GM20000 (cell line): ENCODE measurements around the gene UBQLN4.

ENCODE experiments used
- DNase-seq: peaks from one replicate; pipeline ENCODE4 v3.0.0; 2012; ENCODE audit warnings: low spot score
- TF ChIP-seq, protein P1 (sequence below): IDR thresholded peaks from 2 replicates; pipeline ENCODE4 v1.5.1; 2012; ENCODE audit warnings: mild to moderate bottlenecking, control low read depth; ENCODE audit errors: extremely low read depth, missing control alignments

Gene UBQLN4

DNA sequence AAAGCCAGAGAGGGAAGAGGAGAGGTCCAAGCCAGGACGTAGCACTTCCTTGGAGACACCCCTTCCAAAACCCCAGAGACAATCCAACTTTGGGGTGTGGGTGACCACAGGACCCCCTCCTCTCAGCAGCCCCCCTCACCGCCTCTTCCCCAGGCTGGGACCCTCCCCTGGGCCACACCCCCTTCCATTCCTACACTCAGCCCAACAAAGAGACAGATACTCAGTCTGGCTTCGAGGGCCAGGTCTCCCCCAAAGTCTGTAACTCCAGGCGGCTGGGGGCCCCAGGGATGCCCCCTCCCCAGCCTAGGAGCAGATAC lies 27.2 kb upstream of the UBQLN4 start:
- TF ChIP-seq, protein P1, sequence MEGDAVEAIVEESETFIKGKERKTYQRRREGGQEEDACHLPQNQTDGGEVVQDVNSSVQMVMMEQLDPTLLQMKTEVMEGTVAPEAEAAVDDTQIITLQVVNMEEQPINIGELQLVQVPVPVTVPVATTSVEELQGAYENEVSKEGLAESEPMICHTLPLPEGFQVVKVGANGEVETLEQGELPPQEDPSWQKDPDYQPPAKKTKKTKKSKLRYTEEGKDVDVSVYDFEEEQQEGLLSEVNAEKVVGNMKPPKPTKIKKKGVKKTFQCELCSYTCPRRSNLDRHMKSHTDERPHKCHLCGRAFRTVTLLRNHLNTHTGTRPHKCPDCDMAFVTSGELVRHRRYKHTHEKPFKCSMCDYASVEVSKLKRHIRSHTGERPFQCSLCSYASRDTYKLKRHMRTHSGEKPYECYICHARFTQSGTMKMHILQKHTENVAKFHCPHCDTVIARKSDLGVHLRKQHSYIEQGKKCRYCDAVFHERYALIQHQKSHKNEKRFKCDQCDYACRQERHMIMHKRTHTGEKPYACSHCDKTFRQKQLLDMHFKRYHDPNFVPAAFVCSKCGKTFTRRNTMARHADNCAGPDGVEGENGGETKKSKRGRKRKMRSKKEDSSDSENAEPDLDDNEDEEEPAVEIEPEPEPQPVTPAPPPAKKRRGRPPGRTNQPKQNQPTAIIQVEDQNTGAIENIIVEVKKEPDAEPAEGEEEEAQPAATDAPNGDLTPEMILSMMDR: no peak
- DNase-seq: no peak

DNA sequence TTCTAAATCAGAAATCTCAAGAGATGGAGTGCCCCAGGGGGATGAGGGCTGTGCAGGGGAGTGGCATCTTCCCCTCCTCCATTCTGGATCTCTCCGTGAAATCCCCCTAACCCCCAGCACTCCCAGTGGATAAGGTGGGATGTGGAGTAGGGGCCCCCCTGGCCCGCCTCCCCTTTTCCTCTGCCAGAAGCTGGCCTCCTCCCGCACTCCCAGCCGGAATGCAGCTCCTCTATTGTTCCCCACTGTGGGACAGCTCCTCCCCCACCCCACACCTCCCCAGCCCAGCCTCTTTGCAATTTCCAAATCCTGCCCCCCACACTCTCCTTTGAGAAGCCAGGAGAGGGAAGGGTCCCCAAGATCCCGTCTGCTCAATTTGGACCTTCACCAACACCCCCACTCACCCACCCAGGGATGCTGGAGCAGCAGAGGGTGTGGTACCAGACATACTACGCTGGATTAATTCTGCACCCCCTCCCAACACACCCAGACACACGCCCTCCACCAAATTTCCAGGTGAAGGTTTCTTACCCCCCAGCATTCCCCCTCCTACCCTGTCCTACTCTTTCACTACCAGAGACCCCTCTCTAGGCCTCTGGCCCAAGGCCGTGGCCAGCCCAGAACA lies 26.8 kb upstream of the UBQLN4 start:
- TF ChIP-seq, protein P1: no peak

DNA sequence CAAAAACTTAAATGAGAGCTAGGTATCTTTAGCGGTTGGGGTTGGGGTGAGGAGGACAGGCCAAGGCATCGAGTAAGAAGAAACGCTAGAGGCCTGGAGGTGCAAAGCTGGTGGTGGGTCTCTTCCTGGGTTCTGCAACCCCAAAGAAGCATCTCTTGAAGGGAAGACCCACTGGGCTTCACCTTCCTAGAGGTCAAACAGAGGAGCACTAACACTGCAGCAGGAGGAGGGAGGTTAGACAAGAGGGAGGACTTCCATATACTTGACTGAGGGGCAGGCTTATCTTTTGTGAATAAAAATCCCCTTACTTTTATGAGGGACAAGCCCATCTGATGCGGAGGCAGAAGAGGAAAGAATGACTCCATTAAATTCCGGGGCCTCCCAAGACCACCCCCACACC lies 26.2 kb upstream of the UBQLN4 start:
- DNase-seq: no peak
- TF ChIP-seq, protein P1: no peak

More for the DNA sequence above, 26.8 kb upstream of the UBQLN4 start:
- DNase-seq: no peak

DNA sequence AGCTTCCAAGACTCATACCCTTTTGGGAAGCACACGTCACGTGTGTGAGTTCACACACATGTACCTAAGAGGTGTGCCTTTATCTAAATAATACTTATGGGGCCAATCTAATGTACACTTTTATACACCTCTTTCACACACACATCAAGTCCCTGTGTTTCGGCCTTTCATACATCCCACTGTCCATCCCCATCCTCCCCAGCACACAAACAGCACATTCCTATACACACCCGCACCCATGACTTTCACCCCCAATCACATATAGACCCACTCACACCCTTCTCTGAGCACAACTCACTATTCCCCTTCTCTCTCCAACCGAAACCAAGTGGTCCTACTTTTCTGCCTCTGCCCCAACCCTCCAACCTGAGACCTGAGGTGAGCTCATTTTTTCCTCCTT lies 25.1 kb upstream of the UBQLN4 start:
- DNase-seq: no peak
- TF ChIP-seq, protein P1: no peak

DNA sequence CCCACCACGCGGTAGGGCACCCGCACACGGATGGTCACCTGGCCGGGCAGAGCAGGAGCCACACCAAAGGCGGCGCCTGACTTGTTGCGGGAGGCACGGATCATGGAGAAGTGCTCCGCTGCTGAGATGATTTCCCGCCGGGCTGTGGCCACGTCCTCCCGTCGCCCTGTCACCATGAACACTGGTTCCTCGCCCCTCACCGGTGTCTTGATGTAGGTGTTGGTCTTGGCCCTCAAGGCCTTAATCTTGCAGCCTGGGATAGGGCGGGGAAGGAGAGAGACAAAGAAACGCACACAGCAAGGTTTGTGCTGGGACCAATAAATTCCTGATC lies 23.8 kb upstream of the UBQLN4 start:
- TF ChIP-seq, protein P1: no peak
- no peak for DNase-seq

DNA sequence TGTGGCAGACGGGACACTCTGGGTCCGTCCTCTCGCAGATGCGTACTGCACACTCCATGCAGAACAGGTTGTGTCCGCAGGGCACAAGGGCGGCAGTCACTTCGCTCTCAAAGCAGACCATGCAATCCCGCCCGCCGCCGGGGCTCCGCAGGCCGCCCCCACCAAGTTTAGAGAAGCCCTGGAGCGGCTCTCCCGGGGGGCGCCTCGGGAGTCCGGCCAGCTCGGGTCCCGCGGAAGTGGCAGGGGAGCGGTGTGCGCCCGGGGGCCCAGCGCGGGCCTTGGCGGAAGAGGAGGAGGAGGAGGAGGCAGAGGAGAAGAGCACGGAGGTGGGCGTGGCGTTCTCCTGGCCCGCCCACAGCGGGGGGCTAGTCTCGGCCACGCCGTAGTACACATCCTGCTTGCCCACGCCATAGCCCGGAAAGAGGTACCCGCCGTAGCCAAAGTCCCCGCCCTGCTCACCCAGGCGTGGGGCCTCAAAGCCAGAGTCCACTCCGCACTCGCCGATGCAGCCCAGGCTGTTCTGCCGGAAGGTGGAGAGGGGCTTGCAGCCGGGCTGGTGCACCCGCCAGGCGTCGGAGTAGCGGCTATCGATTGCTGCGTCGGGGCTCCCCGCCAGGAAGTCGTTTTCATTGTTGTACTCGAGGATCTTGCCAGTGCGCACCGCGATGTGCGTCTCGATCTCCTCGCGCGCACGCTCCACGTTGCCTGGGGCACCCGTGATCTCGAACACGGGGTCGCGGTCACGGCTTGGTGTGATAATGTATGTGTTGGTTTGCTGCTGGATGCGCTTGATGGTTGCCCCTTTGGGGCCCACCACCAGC lies 23.2 kb upstream of the UBQLN4 start:
- DNase-seq: peak; percentile 94
- TF ChIP-seq, protein P1: no peak

DNA sequence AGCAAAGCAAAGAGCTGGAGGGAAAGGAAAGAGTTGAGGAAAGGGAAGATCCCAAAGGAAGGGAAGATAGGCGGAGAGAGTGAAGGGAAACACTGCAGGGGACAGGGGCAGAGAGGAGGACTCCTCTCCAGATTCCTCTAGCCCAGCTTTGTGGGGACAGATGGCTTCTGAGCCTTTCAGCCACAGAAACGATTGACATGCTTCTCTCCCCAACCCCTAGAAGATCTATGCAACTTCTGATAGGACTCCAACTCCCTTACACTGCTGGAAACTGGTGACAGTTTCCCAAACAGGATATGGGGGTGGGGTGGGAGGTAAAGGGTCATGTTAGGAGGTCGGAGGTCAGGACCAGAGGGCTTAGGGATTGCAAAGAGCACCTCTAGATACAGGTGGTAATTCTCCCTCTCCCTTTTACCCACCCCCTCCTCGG lies 22.2 kb upstream of the UBQLN4 start:
- DNase-seq: no peak
- TF ChIP-seq, protein P1: no peak
